Gastrocnemius medialis (tissue), 4 donors: Measurements from ENCODE around the gene SUFU.

Source experiments
- CTCF ChIP-seq, 5 experiments: fragments of 450-650 bp in 3 of 5; fragments of 200-600 bp in 2 of 5; sonication (generic) in 2 of 5; IDR thresholded peaks in 4 of 5; conservative IDR thresholded peaks in 1 of 5; 1 replicate in 4 of 5; 2 replicates in 1 of 5; pipeline ENCODE4 v1.5.1; 2016 to 2019; ENCODE audit warnings: antibody characterized with exemption in 5 of 5, mild to moderate bottlenecking in 3 of 5, moderate library complexity in 3 of 5
- POLR2A ChIP-seq, 2 donors: fragments of 450-650 bp; IDR thresholded peaks; one replicate each; pipeline ENCODE4 v1.6.1; 2017; ENCODE audit warnings: antibody characterized with exemption in 2 of 2, mild to moderate bottlenecking in 2 of 2, moderate library complexity in 2 of 2

- TF ChIP-seq CTCF (IDR thresholded peaks at IDR 0.05 in 4 of 5, conservative IDR thresholded peaks at IDR 0.05 in 1 of 5) (no peak), POLR2A (IDR thresholded peaks at IDR 0.05) (no peak)
Measured at GRCh38 chr10:102480396-102480795, 23.4 kb upstream of the SUFU start.
